HG03460 (cell line): ENCODE data around the gene CEP68.
"Not testable (repeated sequence)": the region's sequence is repeated elsewhere in the genome, so short reads cannot be mapped to it uniquely, and the experiment has no call there.

ENCODE experiments used
- ATAC-seq: cut with Tn5 transposase; IDR thresholded peaks from one replicate; pipeline ENCODE4 v1.9.1; 2021; ENCODE audit not compliant: unreplicated experiment

Gene CEP68

GRCh38 chr2:65056215-65057053 lies at the start of gene CEP68:
Gene CEP68, plus strand, starts transcription at chr2:65056416. Its CDS starts 13,029 bp downstream, at chr2:65069445.
- peak; percentile 77 for ATAC-seq

GRCh38 chr2:65013776-65014175 lies 42.4 kb upstream of the CEP68 start:
- ATAC-seq = no peak

- no peak for ATAC-seq
Measured at GRCh38 chr2:65015731-65016130, 40.5 kb upstream of the CEP68 start.

- ATAC-seq = peak; percentile 76
Measured at GRCh38 chr2:65016789-65017188, 39.4 kb upstream of the CEP68 start.

- peak; percentile 38 for ATAC-seq
Measured at GRCh38 chr2:65017335-65017734, 38.9 kb upstream of the CEP68 start.

GRCh38 chr2:65018141-65018582 lies 38.1 kb upstream of the CEP68 start:
- ATAC-seq = no peak

GRCh38 chr2:65019010-65019409 lies 37.2 kb upstream of the CEP68 start:
- no peak for ATAC-seq

GRCh38 chr2:65019675-65020195 lies 36.5 kb upstream of the CEP68 start:
- ATAC-seq = no peak

GRCh38 chr2:65020251-65020650 lies 36.0 kb upstream of the CEP68 start:
- not testable (repeated sequence) for ATAC-seq

GRCh38 chr2:65020943-65021528 lies 35.2 kb upstream of the CEP68 start:
- no peak for ATAC-seq

GRCh38 chr2:65021709-65022108 lies 34.5 kb upstream of the CEP68 start:
- no peak for ATAC-seq

GRCh38 chr2:65022189-65022588 lies 34.0 kb upstream of the CEP68 start:
- ATAC-seq = no peak

GRCh38 chr2:65023742-65024141 lies 32.5 kb upstream of the CEP68 start:
- ATAC-seq = no peak

GRCh38 chr2:65024149-65024829 lies 31.9 kb upstream of the CEP68 start:
- no peak for ATAC-seq

GRCh38 chr2:65025453-65026123 lies 30.6 kb upstream of the CEP68 start:
- no peak for ATAC-seq

- ATAC-seq = no peak
Measured at GRCh38 chr2:65026154-65026553, 30.1 kb upstream of the CEP68 start.

- no peak for ATAC-seq
Measured at GRCh38 chr2:65026704-65027464, 29.3 kb upstream of the CEP68 start.

GRCh38 chr2:65027616-65028244 lies 28.5 kb upstream of the CEP68 start:
- no peak for ATAC-seq

GRCh38 chr2:65030476-65031332 lies 25.5 kb upstream of the CEP68 start:
- ATAC-seq = no peak
